GM18951 (cell line): Measurements from ENCODE around the gene ITPRIPL2.

Experiments used
- POLR2A ChIP-seq: IDR thresholded peaks from 4 replicates; pipeline ENCODE4 v1.6.1; 2011; ENCODE audit warnings: mild to moderate bottlenecking; ENCODE audit not compliant: insufficient read length, insufficient read depth; ENCODE audit errors: extremely low read depth
- in situ Hi-C: fragments of 300-500 bp; cut with MboI; formaldehyde crosslinking; loops from one replicate; pipeline ENCODE4 v1.12.0; 2022; ENCODE audit warnings: low sequenced_read_pairs, mixed read lengths, inconsistent platforms; ENCODE audit not compliant: unreplicated experiment

The ITPRIPL2 gene

DNA sequence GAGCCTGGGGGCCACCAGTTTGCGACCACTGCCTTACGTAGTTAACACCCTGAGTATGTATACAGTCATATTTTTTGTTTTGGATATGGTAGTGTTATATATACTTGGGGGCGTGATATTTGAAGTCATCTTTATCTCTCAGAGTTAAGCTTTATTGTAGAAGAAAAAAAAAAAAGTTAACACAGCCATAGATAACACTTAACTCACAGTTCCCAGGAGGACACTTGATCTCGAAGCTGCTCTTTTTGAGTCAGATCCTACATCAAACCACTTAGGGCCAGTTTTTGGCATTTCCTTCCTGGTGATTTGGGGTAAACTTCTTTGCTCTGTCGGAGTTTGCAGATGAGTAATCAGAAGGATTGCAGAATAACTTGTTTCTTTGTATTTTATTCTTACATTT lies 5.8 kb downstream of the ITPRIPL2 start:
- no peak for TF ChIP-seq POLR2A
- in situ Hi-C loops: no loop called here

DNA sequence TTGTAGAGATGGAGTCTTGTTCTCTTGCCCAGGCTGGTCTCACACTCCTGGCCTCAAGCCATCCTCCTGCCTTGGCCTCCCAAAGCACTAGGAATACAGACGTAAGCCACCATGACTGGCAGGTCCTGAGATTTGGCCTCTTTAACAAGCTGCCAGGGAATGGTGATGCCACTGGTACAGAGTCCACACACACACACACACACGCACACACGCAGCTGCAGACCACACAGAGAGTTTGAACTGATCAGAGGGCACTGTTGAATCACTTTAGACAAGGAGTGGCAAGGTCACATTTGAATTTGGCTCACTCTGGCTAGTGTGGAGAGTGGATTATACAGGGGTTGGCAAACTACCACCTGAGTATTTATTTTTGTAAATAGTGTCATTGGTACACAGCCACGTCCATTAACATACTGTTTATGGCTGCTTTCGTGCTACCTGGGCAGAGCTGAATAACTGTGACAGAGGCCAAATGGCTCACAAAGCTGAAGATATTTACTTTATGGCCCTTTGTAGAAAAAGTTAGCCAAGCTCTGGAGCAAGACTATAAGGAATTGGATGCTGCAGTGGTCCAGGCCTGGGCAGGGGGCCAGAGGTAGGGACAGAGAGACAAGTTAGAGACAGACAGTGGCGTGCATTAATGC lies 9.9 kb downstream of the ITPRIPL2 start:
- in situ Hi-C loops: no loop called here
- no peak for TF ChIP-seq POLR2A

DNA sequence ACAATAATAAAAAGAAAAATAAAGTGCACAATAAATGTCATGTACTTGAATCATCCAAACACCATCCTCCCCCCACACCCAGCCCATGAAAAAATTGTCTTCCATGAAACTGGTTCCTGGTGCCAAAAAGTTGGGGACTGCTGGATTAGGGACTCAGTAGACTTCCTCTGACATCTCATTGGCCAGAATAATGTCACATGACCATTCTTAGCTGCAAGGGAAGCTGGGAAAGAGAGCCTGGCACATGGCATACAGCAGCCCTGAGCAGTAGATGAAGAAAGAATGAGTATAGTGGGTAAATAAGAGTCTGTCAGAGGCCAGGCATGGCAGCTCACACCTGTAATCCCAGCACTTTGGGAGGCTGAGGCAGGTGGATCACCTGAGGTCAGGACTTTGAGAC lies 12.5 kb downstream of the ITPRIPL2 start:
- no peak for TF ChIP-seq POLR2A
- in situ Hi-C loops: no loop called here

DNA sequence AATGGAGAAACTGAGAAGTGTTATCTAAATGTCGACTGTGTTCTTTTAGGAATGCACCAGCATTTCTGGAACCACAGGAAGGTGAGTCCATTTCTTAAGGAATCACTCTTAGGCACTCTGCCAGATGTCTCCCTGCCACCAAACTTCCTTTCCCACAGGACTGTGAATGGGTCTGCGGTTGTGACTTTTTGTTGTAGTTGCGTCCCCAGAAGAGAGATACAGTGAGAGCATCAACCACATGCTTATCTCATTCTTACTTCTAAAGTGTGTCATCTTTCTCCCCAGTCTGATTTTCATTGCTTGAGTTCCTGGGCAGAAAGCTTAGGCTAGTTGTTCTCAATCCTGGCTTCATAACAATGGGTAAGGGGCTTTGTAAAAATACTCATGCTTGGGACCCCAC lies 13.4 kb downstream of the ITPRIPL2 start:
- no peak for TF ChIP-seq POLR2A
- in situ Hi-C loops: no loop called here

DNA sequence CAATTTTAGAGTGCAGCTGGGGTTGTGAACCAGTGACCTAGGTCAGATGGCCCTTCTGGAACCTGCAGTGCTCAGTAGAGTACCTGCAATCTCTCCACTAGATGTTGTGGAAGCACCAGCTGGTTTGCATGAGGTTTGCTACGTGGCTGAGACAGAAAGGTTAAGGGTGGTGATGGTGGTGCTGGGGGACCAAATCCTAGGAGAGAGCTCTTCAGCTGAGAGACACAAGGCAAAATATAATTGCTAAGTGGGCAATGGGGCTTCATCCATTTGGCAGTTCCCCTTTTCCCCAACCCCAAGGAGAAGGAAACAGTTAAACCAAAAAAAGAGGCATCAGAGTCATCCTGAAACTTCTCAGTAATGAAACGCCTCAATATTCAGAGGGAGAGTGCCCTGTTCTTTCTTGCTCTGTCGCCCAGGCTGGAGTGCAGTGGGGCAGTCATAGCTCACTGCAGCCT lies 13.9 kb downstream of the ITPRIPL2 start:
- in situ Hi-C loops: no loop called here
- TF ChIP-seq POLR2A: no peak

DNA sequence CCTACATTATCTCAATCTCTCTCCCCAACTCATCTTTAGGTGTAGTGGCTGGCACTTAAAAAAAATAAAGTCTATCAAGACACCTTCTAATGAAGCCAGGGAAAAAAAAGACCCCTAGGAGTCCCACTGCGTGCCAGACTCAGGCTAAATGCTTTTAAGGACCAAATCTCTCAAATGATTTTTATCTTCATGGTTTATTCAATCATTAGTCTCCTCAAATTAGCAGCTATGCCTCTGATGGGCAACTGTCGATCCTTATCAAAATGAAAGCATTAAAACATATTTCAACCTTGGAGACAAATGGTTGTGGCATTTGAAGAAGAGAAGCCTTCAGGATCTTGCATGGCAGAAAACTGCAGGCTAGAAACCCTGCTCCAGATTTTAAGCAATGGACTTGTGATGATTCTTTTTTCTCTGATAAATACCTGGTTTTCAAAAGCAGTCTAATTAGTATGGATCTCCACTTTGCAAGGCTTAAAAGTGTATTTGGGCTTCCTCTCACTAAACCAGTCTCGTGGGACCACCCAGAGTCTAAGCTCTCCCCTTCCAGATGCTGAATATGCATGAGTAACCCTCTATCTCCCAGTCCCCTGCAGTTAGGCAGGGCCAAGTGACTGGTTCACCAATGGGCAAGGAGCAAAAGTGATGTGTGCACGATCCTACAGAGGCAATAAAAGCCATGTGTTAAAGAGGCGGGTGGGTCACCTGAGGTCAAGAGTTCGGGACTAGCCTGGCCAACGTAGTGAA lies 14.9 kb downstream of the ITPRIPL2 start:
- no peak for TF ChIP-seq POLR2A
- in situ Hi-C loops: no loop called here

DNA sequence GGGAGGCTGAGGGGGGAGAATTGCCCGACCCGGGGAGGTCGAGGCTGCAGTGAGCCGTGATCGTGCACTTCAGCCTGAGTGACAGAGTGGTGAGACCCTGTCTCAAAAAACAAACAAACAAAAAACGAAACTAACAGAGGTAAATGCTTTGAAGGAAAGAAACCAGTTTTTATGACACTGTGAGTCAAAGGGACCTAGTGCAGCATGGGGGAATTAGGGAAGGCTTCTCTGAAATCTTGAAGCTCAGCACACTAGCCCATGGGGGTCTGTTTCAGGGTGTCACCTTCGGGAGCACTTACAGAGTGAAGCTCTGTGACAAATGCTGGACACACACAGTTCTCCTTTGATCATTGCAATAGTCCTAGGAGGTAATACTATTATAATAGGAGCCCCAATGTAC lies 16.6 kb downstream of the ITPRIPL2 start:
- TF ChIP-seq POLR2A: no peak
- in situ Hi-C loops: no loop called here

DNA sequence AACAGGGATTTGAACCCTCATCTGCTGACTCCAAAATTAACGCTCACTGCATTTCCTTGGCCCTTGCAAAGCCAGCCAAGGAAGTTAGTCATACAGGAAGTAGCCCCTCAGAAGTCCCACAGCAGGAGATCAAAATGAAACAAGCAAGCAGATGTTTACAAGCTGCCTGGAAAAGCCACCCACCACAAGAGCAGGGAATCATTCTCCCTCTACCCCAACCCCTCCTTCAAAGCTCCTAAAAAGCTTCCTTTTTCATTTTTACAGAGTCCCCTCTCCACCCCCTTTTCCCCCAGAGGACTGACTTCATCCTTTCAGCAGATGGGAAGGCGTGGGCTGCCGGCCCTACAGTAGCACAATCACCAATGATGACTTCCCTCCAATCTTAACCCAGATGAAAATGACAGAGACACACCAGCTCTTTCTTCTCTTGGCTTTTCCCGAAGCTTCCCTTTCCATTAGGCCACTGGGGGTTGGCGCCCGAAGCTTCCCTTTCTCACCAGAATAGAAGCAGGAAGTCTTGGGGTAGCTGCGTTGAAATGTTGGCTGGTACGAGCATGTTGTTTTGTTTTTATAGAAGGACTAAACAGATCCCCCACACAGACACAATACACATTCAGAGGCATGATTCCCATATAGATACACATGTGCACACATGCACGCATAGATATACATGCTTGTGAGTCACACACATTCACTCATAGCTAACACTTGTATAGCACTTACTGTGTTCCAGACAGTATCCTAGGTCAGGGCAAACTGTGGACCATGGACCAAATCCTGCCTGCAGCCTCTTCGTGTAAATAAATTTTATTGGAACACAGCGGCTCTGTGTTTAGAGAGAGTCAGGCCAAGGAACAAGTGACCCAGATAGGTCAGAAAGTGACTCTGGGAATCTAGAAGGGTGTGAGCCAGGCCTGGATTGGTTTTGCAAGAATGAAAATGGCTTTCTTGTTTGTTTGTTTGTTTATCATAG lies 17.4 kb downstream of the ITPRIPL2 start:
- TF ChIP-seq POLR2A: no peak

DNA sequence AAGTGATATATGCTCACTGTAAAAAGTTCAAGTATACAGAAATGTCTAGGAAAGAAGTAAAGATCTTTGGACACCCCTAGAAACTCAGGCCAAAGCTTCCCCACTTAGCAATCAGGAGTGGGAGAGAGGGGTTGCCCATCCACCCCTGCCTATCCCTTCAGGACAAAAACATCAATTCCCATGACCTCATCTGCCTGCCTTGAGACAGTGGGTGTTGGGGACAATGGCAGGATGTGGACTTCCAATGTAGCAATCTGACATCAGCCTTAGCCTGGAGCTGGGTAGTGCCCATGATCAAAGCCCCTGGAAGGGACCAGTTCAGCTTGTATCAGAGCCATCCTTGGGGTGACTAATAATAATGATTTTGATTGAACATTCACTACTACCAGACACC lies 18.1 kb downstream of the ITPRIPL2 start:
- TF ChIP-seq POLR2A: no peak
- in situ Hi-C loops: no loop called here

More for the DNA sequence above, 17.4 kb downstream of the ITPRIPL2 start:
- in situ Hi-C loops: no loop called here

DNA sequence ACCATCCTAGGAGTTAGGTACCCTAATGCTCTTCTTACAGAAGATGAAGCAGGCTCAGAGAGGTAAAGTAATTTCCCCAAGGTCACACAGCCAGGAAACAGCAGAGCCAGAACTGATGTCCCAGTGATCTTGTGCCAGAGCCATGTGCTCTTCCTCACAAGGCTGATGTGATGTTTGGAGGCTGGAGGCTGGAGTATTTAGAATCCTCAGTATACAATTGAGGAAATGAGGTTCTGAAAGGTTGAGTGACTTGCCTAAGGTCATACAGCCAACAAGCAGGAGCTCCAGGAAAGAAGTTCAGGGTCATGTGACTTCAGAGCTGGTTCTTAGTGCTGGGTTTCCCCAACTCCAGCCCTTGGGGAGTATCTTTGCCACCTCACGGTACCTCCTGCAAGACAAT lies 18.5 kb downstream of the ITPRIPL2 start:
- no peak for TF ChIP-seq POLR2A
- in situ Hi-C loops: no loop called here

DNA sequence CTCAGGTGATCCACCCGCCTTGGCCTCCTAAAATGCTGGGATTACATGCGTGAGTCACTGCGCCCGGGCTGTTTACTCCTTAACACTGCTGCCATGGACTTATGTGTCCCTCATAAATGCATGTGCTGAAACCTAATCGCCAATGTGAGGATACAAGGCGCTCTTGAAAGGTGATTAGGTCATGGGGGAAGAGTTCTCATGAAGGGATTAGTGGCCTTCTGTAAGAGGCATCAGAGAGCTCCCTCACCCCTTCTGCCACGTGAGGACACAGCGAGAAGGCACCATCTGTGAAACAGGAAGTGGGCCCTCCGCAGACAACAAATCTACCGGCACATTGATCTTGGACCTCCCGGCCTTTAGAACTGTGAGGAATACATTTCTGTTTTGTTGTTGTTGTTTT lies 19.1 kb downstream of the ITPRIPL2 start:
- in situ Hi-C loops: no loop called here
- no peak for TF ChIP-seq POLR2A

DNA sequence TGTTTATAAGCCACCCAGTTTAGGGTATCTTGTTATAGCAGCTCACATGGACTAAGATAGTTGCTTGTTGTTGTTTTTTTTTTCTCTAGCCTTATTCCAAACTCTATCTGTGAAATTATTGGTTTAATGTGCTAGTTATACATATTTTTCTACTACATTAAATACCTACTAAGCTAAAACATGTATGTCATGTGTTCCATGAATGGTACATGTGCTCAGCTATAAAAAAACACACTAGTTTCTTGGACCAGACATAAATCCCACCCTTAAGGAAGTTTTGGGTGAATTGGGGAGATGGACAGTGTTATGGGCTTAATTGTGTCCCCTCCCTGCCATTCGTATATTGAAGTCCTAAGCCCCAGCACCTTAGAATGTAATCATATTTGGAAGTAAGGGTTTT lies 19.8 kb downstream of the ITPRIPL2 start:
- TF ChIP-seq POLR2A: no peak
- in situ Hi-C loops: no loop called here

DNA sequence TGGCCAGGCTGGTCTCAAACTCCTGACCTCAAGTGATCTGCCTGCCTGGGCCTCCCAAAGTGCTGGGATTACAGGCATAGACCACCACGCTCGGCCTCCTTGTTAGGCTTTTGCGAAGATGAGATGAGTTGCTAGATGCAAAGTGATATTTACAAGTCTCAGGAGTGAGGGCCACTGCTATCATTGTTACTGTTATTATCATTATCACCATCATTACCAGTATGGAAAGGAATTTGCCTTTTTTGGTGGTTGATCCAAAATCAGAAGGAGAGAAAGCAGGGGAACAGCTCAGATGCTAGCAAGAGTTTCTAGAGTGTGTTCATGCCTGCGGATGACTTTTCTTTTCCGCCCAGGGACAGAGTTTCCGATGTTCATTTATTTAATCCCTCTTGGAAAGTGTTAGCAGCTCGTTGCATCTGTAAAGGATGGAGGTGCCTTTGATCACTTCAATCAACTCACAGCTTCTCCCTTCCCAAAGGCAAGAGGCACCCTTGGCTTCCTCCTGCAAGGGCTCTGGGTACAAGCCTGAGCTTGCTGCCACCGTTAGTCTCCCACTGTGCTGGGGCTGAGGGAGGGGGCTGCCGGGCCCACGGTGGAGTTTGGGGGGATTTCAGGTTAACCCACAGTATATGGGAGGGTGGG lies 21.6 kb downstream of the ITPRIPL2 start:
- in situ Hi-C loops: no loop called here
- no peak for TF ChIP-seq POLR2A
